ENCODE measurements around the gene RANBP6.

The RANBP6 gene

DNA sequence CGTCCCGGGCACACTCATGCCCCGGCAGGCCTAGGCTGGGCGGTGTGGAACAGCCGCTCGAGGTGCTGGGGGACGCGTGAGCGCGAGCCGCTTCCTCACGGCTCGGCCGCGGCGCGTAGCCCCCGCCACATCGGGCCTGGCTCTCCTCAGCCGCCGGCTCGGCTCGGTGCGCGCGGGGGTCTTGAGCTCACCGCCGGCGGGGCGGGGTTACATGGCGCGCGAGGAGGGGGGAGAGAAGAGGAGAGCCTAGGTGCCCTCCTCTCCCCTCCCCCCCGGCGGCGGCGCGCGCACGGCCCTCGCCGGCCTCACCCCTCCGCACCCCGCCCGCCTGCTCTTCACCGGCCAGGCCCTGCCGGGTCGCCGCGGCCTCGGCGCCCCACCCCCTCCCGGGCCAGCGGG is 7.7 kb downstream of the RANBP6 start:
- peak; percentile 42 to 76 for DNase-seq (ENCODE audit: extremely low read depth in 1 of 2, low read depth in 1 of 2)

DNA sequence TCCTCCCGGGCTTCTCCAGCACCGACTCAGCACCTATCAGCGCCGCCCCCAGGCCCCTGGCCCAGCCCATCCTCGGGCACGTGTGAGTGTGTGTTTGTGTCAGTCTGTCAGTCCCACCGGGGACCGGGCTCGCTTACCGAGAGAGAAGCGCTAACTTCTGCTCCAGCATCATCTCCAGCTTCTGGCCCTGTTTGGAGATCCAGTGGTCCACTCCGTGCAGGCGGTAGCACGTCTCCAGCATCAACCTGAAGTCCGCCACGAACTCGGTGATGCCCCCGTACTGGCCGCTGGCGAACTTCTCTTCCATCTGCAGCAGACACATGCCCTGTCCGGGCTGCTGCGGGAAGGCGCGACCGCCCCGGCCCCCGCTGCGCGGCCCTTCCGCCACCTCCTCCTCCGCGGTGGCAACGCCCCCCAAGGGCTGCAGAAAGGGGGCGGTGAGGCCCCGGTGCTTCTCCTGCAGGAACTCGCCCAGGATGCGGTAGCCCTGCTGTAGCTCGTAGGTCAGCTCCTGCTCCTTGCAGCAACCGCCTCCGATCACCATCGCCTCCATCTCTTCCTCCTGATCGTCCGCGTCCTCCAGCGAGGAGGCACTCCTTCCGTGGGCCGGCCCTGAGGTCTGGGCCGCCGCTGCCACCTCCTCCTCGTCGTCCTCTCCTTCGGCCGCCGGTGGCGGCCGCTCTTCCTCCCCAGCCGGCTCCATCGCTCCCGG is 8.2 kb downstream of the RANBP6 start:
- peak; percentile 87 to 92 for DNase-seq (ENCODE audit: extremely low read depth in 1 of 2, low read depth in 1 of 2)

DNA sequence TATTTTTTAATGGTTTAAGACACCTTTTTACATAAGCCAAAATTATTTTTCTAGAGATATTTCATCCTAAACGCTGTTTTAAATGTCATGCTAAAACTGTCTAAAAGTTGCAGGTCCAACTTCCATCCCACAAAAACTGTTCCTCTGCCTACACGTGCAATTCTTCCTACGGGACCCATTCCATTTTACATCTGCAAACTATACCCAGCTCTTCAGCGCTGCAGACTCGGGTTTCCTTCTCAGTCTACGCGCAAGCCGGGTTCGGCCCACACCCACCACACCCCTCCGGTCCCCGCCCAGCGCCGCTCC is 8.7 kb downstream of the RANBP6 start:
- DNase-seq (ENCODE audit: extremely low read depth in 1 of 2, low read depth in 1 of 2), result no peak

- no peak for DNase-seq (ENCODE audit: extremely low read depth in 1 of 2, low read depth in 1 of 2)
Observed at GRCh38 chr9:6000955-6001354, 14.5 kb downstream of the RANBP6 start.

- DNase-seq (ENCODE audit: extremely low read depth in 1 of 2, low read depth in 1 of 2), result no peak
Observed at GRCh38 chr9:5999443-6000101, 15.9 kb downstream of the RANBP6 start.

- DNase-seq (ENCODE audit: extremely low read depth in 1 of 2, low read depth in 1 of 2), result no peak
Observed at GRCh38 chr9:5994493-5994892, 20.9 kb downstream of the RANBP6 start.

DNA sequence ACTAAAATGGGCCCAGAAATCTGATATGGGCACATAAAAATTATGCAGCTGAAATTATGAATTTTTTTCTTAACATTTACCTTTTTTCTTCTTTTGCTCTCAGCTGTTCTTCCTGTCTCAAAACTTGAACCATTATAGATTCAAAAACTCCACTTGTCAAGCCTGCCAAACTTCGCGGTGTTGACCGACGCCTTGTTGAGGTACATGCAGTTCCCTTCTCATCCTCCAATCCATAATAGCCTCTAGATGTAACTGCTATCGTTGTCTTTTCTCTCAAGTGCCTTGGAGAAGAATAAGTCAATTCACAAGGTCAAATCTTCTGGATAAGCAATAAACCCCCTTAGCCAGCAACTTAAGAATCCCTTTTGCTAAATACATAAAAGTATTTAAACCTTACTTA is 27.2 kb downstream of the RANBP6 start:
- DNase-seq (ENCODE audit: extremely low read depth in 1 of 2, low read depth in 1 of 2), result no peak

DNA sequence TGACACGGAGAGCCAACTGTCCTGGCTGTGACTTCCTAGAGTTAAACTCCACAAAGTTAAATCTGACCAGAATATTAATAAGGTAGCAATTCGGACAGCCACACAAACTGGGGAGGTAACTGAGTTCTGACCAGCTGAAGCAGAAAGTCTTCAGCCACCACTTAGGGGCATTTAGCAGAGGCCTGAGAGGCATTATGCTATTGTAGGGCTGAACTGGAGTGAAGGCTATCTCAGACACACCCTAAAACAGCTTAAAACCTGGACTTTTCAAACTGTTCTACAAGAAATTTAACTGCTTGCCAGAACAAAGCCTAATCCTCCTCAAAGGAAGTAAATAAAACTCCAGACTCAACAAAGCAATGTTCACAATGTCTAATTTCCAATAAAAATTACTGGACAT is 32.4 kb downstream of the RANBP6 start:
- DNase-seq (ENCODE audit: extremely low read depth in 1 of 2, low read depth in 1 of 2), result no peak

GRCh38 chr9:5982317-5982716 is 33.1 kb downstream of the RANBP6 start:
- DNase-seq (ENCODE audit: extremely low read depth in 1 of 2, low read depth in 1 of 2), result no peak

- DNase-seq (ENCODE audit: extremely low read depth in 1 of 2, low read depth in 1 of 2), result no peak
Observed at GRCh38 chr9:5978523-5978922, 36.9 kb downstream of the RANBP6 start.

GRCh38 chr9:5976674-5977397 is 38.6 kb downstream of the RANBP6 start:
- no peak for DNase-seq (ENCODE audit: extremely low read depth in 1 of 2, low read depth in 1 of 2)

- DNase-seq (ENCODE audit: extremely low read depth in 1 of 2, low read depth in 1 of 2), result no peak
Observed at GRCh38 chr9:5971740-5972139, 43.7 kb downstream of the RANBP6 start.

Measured in activated CD8-positive, alpha-beta memory T cell treated with anti-CD3 and anti-CD28 coated beads for 1 hour (primary cell).